8988T (cell line): ENCODE measurements around the gene DALRD3.

Source experiments
- DNase-seq: peaks from one replicate; pipeline ENCODE4 v3.0.0; 2011

DALRD3 gene

GRCh38 chr3:48974076-48974864 is 44.1 kb downstream of the DALRD3 start:
- DNase-seq, result no peak

- no peak for DNase-seq
Observed at GRCh38 chr3:48970586-48970985, 47.8 kb downstream of the DALRD3 start.

GRCh38 chr3:48966876-48967361 is 51.5 kb downstream of the DALRD3 start:
- DNase-seq, result no peak

DNA sequence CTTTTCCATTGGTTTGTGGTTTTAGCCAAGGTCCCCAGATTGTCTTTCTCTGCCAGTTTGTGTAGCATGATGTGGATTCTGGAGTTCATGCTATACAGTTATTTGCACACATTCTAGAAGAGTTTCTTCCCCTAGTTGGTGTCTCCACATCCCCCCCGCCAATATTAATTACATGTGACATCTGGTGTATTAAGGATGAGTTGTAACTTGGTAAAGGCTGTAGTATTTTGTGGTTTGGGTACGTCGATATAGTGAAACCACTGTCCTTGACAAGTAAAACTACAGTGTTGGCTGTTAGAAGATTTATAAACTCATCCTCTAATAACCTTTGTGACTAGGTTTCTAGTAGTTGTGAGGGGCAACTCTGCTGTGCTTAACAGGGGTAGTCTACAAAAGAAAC is 52.0 kb downstream of the DALRD3 start:
- no peak for DNase-seq
